Transverse colon (tissue), 3 donors: Measurements from ENCODE around the gene RIT2.

Experiments
- EP300 ChIP-seq: sonication (generic); formaldehyde crosslinking; IDR thresholded peaks from one replicate; pipeline ENCODE4 v1.6.1; 2017; ENCODE audit warnings: antibody characterized with exemption, low read depth
- POLR2A ChIP-seq: fragments of 450-650 bp; IDR thresholded peaks from one replicate; pipeline ENCODE4 v1.6.1; 2016; ENCODE audit warnings: antibody characterized with exemption, mild to moderate bottlenecking, moderate library complexity
- TF ChIP-seq, protein P1 (sequence below), 5 experiments: fragments of 200-600 bp in 3 of 5; fragments of 450-650 bp in 2 of 5; sonication (generic) in 3 of 5; IDR thresholded peaks; 1 replicate in 2 of 5; 2 replicates in 3 of 5; pipeline ENCODE4 v1.5.1; 2016 to 2017; ENCODE audit warnings: antibody characterized with exemption in 5 of 5, inconsistent platforms in 3 of 5, mild to moderate bottlenecking in 2 of 5, moderate library complexity in 1 of 5

DNA sequence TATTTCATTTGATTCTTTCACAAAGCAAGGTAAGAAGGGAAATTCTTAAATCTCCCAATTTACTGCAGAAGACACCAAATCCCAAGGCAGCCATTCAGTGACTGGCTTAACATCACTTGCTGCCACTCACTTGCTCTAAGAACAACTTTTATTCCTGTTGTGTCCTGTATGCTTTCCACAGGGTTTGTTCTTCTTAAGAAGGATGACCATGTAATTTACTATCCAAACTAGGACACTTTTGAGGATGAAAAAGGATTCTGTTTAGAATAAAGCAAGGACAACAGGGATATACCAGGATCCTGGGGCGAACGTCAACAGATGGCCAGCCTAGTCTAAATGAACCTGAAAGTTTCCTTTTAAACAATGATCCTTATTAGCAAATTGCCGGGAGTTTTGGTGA is 34.8 kb downstream of the RIT2 start:
- TF ChIP-seq, protein P1, sequence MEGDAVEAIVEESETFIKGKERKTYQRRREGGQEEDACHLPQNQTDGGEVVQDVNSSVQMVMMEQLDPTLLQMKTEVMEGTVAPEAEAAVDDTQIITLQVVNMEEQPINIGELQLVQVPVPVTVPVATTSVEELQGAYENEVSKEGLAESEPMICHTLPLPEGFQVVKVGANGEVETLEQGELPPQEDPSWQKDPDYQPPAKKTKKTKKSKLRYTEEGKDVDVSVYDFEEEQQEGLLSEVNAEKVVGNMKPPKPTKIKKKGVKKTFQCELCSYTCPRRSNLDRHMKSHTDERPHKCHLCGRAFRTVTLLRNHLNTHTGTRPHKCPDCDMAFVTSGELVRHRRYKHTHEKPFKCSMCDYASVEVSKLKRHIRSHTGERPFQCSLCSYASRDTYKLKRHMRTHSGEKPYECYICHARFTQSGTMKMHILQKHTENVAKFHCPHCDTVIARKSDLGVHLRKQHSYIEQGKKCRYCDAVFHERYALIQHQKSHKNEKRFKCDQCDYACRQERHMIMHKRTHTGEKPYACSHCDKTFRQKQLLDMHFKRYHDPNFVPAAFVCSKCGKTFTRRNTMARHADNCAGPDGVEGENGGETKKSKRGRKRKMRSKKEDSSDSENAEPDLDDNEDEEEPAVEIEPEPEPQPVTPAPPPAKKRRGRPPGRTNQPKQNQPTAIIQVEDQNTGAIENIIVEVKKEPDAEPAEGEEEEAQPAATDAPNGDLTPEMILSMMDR (IDR thresholded peaks at IDR 0.05): no peak
- no peak for TF ChIP-seq POLR2A
- TF ChIP-seq EP300: no peak
